ENCODE data around the gene HSF5. TPM values are rescaled to one million over a fixed set of nuclear protein-coding genes. Genes with fewer than 3 reads are reported as not detected.

Gene HSF5
- total and polyA plus RNA-seq, 2 of the 4 experiments (the other 2 are of a cell fraction): not detected

DNA sequence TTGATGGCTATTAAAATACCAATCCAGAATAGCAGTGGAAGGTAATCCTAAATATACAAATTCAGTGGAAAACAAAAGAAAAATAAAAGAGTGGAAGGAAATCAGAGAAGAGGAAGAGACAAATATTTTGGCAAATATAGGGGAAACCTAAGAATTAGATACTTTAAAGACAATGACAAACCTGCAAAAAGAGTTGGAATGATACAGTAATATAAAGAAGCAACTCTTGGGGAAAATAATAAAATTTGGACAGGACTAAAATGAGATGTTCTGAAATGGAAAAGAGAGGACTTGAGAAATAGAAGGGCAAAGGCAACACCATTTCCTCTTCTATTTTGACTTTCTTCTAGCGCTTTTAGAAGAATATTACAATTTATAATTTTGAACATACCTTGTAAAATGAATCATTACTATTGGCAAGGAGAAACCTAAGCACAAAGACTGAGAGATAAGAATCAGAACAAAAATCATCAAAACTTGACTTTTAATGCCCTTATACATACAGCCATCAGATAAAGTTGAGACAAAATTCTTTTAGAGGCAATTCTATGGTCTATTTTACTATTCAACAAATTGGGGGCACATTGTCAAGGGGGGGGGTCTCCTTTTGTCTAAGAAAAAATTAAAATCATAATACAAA, 76.0 kb downstream of the HSF5 start:
- Histone ChIP-seq H3K56ac (ENCODE audit: extremely low read depth, insufficient read depth, low read length) (no peak overlapping the region), H2BK5ac (ENCODE audit: low read depth, low read length, poor library complexity, severe bottlenecking) (no peak overlapping the region), H4K20me1 (ENCODE audit: insufficient read depth, low read length) (no peaks in the 10 kb centered on the region), H3K23ac (ENCODE audit: low read depth, low read length) (no peak overlapping the region), H3K36me3 (ENCODE audit: control insufficient read depth, insufficient read depth, low read length) (no peaks in the 10 kb centered on the region), H3K27ac (ENCODE audit: insufficient read depth, low read length) (no peak overlapping the region), H2BK120ac (ENCODE audit: low read depth, low read length) (no peak overlapping the region), H3K4me1 (ENCODE audit: control insufficient read depth, insufficient read depth, low read length) (no peaks in the 10 kb centered on the region), H3K9me3 (ENCODE audit: control insufficient read depth, insufficient read depth, low read length) (no peaks in the 10 kb centered on the region), H3K9ac (ENCODE audit: low read depth, low read length) (no peak overlapping the region), H2AK9ac (replicated peaks; ENCODE audit: low read depth, low read length, poor library complexity) (no peak overlapping the region), H2AK5ac (ENCODE audit: low read depth, low read length) (no peak overlapping the region), H2AFZ (replicated peaks; ENCODE audit: low read length, poor library complexity) (no peak overlapping the region), H4K91ac (ENCODE audit: insufficient read depth, low read depth, low read length) (no peak overlapping the region), H4K5ac (ENCODE audit: low read depth, low read length) (no peak overlapping the region), H3K9me1 (ENCODE audit: insufficient read depth, low read length) (no peaks in the 10 kb centered on the region), H2BK20ac (ENCODE audit: low read depth, low read length) (no peak overlapping the region), H3K27me3 (ENCODE audit: control insufficient read depth, insufficient read depth, low read length) (peaks cover 17% of the 10 kb centered on the region), H3K18ac (ENCODE audit: low read depth, low read length) (no peak overlapping the region), H3K14ac (replicated peaks; ENCODE audit: low read depth, low read length) (no peak overlapping the region), H3K4me2 (ENCODE audit: low read depth, low read length) (no peak overlapping the region), H3K4ac (ENCODE audit: low read depth, low read length) (no peak overlapping the region), H3K4me3 (ENCODE audit: insufficient read depth, low read depth, low read length) (no peak overlapping the region), H3K79me1 (ENCODE audit: low read depth in 1 of 2, low read length in 2 of 2) (no peaks in the 10 kb centered on the region), H2BK15ac (ENCODE audit: low read depth, low read length) (no peak overlapping the region), H4K8ac (ENCODE audit: low read depth in 2 of 2, low read length in 2 of 2) (no peak overlapping the region)
- ChIA-PET POLR2A (ENCODE audit: unreplicated experiment) (no interaction called here), CTCF (no interaction called here)
- BruUV-seq (replicated peaks): no TSS peak
- WGBS, 2 experiments (ENCODE audit: extremely low coverage in 2 of 2, insufficient read length in 1 of 2): no CpG with 5 or more reads among the region's 1 CpG
- intact Hi-C loops (cut with micrococcal nuclease) (no loop called here), in situ Hi-C loops (cut with MboI; ENCODE audit: low sequenced_read_pairs) (no loop called here), dilution Hi-C loops (cut with HindIII; ENCODE audit: low sequenced_read_pairs, unreplicated experiment) (no loop called here)
- no peak for DNase-seq
- TF ChIP-seq CHD1 (IDR thresholded peaks at IDR 0.05; ENCODE audit: low read depth, low read length): no peak
- no peak for TF ChIP-seq POLR2A (IDR thresholded peaks at IDR 0.05; ENCODE audit: low read depth, low read length)
- no peak for TF ChIP-seq RCOR1 (IDR thresholded peaks at IDR 0.05; ENCODE audit: insufficient replicate concordance, low read length)
- TF ChIP-seq MXI1 (IDR thresholded peaks at IDR 0.05; ENCODE audit: borderline replicate concordance, low read depth, low read length): no peak
- TF ChIP-seq, protein P1, sequence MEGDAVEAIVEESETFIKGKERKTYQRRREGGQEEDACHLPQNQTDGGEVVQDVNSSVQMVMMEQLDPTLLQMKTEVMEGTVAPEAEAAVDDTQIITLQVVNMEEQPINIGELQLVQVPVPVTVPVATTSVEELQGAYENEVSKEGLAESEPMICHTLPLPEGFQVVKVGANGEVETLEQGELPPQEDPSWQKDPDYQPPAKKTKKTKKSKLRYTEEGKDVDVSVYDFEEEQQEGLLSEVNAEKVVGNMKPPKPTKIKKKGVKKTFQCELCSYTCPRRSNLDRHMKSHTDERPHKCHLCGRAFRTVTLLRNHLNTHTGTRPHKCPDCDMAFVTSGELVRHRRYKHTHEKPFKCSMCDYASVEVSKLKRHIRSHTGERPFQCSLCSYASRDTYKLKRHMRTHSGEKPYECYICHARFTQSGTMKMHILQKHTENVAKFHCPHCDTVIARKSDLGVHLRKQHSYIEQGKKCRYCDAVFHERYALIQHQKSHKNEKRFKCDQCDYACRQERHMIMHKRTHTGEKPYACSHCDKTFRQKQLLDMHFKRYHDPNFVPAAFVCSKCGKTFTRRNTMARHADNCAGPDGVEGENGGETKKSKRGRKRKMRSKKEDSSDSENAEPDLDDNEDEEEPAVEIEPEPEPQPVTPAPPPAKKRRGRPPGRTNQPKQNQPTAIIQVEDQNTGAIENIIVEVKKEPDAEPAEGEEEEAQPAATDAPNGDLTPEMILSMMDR (conservative IDR thresholded peaks at IDR 0.05; ENCODE audit: low read depth, low read length): no peak
- TF ChIP-seq RFX5 (IDR thresholded peaks at IDR 0.05; ENCODE audit: low read depth, low read length): no peak
- no peak for TF ChIP-seq RAD21 (IDR thresholded peaks at IDR 0.05; ENCODE audit: low read length)
- TF ChIP-seq SMC3 (IDR thresholded peaks at IDR 0.05; ENCODE audit: low read depth, low read length): no peak
- no peak for TF ChIP-seq CEBPB (IDR thresholded peaks at IDR 0.05; ENCODE audit: low read depth, low read length)
- ATAC-seq (ENCODE audit: low read depth): no peak

Measured in IMR-90 (cell line).